Medulla oblongata (tissue), 1 donor: ENCODE measurements around the gene TNPO2.
"Not testable (repeated sequence)": the region's sequence is repeated elsewhere in the genome, so short reads cannot be mapped to it uniquely, and the experiment has no call there.

ENCODE experiments used
- DNase-seq: peaks from one replicate; pipeline ENCODE4 v3.0.0-alpha.2; 2015; ENCODE audit errors: extremely low spot score

TNPO2 gene

DNA sequence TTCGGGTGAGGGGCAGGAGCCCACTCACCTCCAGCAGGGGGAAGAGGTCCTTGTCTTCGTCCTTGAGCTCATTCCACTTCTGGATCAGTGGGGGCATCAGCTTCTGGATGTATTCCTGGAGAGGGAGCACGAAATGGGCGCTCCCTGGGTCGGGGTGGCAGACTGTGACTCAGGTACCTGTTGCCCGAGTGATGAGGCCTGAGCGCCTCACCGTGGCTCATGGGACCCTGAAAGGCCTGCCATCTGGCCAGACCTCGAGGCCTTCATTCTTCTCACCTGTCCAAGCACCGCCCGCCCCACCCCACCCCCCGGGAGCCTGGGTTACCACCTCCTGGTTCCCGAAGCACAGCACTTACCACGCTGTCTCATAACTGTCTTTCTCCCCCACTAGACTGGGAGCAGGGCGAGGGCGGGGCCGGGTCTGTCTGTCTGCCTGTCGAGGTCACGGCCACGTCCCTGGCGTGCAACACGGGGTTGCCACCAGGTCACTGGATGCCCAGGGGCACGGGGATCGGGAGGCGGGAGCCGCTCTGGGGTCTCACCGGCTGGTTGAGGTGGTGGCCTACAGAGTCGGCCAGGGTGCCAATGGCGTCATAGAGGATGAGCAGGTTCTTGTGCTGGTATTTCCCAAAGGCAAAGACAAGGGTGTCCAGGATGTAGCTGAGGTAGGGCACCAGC, 17.9 kb downstream of the TNPO2 start:
- no peak for DNase-seq

DNA sequence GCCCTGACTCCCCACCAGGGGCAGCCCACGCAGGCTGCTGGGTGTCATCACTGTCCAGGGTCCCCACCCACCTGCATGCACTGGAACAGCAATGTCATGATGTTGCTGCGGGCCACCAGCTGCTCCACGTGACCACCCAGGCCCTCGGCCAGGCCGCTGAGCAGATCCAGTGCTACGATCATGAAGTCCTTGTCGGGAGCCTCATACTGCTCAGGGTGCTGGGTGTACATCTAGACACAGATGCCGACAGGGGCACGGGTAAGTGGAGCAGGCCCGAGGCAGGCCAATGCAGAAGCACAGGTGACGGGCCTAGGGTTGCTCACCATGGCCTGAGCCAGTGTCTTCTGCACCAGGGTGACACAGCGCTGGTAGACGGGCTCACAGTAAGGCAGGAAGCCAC, 18.6 kb downstream of the TNPO2 start:
- DNase-seq, result no peak

DNA sequence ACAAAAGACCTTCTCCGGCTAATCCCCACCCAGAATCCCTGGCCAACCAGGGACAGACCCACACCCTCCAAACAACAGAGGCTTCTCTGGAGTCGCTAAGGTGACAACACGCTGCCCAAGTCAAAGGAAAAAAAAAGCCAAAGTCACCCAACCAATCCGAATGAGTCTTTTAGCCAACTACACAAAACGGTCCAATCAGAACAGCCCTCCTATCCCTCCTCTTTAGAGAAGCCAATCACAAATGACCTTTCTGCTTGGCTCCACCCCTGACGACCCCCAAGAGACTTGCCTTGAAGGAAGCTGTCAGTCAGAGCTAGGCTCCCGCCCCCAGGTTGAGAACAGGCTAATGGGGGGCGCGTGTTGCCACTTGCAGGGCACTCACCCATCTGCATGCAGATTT, 20.7 kb downstream of the TNPO2 start:
- no peak for DNase-seq

DNA sequence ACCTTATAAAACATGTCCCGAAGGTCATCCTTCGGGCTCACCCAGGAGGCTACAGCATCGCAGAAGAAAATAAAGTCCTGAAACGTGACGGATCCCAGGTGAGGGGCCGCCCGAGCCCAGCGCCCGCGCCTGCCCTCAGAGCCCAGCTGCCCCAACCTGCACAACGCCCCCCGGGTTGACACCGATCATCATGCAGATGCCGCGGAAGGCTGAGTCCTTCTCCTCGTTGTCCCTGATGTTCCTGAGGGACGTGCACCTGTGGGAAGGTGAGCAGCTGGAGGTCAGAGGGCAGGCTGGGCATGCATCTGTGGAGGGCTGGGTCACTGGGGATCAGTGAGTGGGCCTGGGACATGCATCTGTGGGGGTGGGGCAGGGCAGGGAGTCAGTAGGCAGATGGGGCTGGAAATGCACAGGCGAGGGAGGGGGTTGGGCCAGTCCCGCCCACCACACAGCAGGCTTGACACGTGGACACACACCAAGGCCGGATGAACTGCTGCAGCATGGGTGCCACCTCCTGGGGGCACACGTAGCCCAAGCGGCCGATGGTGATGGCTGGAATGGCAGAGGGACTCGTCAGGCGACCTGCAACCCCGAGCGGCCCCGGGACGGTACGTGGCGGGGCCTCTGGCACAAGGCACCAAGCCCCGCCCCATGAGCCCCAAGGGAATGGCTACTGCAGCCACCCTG, 22.0 kb downstream of the TNPO2 start:
- DNase-seq, result no peak

DNA sequence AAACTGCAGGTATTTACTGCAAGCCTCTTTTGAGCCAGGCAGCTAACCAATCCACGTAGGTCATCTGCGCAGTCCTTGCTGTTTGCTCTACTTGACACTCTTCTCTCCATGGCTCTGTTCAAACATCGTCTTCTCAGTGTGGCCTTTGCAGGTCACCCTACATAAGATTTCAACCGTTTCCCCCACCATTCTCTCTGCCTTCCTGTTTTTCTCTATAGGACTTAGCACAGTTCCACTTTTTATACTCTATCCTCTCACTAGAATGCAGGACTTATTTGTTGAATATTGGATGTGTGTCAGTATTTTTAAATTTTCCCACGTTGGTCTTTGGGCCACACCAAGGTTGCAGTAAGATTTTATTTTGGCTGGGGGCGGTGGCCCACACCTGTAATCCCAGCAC, 25.6 kb downstream of the TNPO2 start:
- no peak for DNase-seq

DNA sequence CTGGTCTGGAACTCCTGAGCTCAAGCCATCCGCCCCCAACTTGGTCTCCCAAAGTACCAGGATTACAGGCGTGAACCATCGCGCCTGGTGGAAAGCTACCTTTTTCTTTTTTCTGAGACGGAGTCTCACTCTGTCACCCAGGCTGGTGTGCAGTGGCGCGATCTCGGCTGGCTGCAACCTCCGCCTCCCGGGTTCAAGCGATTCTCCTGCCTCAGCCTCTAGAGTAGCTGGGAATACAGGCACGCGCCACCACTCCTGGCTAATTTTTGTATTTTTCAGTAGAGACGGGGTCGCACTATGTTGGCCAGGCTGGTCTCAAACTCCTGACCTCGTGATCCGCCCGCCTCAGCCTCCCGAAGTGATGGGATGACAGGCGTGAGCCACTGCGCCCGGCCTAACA, 26.3 kb downstream of the TNPO2 start:
- not testable (repeated sequence) for DNase-seq

DNA sequence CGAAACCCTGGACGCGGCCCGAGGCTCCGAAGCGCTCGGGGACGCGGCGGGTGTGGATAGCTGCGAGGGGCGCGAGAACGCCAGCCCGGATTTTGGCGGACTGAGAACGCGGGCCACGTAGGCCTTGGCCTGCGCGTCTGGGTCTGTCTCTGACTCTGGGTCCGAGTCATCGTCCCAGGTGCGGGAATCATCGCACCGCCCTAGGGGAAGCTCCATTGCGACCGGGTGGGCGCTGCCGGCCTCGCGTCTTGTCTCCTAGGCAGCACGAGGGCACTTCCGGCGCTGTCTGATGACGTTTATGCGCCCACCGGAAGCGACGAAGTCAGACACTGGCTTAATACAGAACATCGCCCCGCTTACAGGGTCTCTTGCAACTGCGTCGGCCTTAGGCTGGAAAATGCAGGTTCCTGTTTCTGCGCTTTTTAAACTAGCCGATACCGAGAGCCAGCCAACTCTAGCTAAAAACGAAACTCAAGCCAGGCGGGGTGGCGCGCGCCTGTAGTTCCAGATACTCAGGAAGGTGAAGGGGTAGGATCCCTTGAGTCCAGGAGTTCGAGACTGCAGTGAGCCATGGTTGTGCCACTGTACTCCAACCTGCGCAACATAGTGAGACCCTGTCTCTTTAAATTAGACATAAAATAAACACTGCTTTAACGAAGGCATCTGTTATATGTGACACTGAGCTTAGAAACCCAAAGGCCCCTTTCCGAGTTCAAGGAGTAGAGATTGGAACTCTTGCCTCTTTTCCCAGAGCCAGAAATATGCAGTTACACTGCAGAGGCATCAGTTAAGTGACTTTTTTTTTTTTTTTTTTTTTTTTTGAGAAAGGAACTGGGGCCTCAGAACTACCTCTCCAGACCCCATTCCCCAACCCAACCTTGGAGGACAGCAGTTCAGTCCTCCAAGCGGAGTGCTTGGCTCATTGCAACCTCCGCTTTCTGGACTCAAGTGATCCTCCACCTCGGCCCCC, 27.1 kb downstream of the TNPO2 start, which contains the start of gene FBXW9:
Gene FBXW9, minus strand, starts transcription at position 266 of the 970 bp plus-strand sequence. Its CDS starts 50 bp downstream, at position 216.
- DNase-seq, result peak; percentile 96

DNA sequence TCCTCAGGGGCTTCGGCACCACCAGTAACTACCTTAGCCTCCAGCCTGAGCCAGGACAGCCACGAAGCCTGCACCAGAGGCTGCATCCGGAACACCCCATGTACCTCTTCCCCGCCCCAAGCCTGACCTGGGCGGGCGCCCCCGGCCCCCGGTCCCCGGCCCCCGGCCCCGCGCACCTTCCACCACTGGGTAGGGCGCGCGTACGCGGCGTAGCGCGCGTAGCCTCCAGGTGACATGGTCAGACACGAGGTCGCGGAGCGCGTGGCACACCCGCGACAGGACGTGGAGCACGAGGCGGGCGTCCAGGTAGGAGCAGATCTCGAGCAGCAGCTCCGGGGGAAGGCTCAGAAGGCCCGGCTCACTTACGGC, 27.8 kb downstream of the TNPO2 start:
- DNase-seq, result no peak

DNA sequence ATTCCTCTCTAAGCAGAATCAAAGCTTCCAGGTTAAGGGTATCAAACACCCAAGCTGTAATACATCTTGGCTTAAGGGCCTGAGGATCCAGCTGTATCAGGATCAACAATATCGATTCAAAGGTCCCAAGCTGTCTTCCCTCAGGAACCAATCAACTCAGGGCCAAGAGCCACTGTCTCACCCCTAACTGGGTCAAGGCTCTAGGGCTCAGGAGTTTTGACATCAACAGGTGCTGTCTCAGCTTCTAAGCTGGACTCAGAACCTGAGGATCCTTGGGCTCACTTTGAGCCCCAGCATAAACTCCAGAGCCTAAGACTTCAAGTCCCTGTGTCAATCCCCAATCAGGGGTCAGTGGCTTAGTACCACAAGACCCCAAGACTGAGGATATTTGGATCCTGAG, 28.2 kb downstream of the TNPO2 start:
- DNase-seq, result no peak

DNA sequence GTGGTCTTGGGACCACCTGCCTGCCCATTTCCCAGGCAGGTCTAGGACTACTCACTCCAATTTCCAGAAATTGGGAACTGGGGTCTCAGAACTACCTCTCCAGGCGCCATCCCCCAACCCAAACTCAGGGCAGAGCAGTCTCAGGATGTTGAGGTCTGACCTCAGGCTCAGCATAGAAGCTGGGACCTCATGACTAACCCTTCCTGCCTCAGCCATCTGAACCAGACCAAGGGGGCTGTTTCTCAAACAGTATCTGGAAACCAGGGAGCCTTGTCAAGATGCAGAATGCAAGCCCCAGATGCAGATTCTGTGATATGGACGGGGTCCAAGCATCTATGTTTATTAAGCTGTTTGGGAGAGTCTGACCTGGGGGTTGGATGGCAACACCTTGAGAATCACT, 28.6 kb downstream of the TNPO2 start:
- no peak for DNase-seq

DNA sequence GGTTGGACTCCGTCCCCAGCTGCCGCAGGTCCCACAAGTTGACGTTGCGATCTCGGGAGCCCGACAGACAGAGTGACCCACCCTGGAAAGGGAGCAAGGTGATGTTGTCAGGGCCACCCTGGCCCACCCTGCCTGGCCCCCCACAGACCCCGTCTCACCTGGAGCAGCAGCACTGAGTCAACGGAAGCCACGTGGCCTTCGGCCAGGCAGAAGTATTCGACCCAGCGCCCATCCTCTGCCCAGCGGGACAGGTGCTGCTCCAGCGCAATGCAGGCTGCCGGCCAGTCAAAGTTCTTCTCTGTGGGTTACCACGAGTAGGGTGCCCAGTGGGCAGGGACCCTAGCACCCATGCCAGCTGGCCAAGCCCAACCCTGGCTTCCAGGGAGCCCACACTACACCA, 29.1 kb downstream of the TNPO2 start:
- DNase-seq, result no peak

DNA sequence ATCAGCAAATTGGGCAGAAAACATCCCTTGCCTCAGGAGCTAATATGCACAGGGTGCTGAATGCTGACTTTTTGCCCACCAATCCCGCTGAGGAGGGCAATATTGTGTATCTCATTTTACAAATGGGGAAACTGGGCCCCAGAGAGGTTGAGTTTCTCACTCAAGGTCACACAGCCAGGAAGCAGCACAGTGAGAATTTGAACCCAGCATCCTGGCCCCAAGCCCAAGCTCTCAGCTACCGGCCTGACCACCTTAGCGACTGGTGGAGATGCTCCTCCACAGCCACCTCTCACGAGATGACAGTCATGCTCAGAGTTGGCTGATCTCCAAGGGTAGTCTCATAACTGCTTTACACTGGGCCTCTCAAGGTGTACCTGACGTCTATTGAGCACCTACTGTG, 30.8 kb downstream of the TNPO2 start:
- DNase-seq, result no peak

DNA sequence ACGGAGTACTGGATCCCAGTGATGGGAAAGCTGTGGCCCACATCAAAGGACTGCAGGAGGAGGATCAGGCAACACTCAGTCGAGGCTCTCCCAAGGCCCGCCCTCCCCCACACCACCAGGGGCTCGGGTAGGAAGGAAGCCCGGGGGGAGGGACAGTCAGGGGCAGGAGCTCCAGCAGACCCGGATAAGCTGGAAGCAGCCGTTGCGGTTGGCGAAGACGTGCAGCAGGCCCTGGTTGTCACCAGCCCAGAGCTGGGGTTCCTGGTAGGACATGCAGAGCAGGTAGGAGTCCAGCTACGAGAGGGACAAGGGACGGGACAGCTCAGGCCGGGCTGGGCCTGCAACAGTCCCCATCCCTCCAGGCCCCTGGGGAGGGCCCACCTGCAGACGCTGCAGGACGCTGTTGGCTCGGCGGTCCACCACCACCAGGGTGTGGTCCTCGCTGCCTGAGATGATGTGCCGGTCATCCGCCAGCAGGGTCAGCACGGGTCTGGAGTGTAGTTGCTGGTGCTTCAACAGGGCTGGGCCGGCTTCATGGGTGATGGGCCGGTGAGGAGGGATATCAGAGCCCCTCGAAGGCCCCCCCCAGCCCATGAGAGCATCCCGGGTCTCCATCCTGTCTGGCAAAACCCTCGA, 34.0 kb downstream of the TNPO2 start:
- DNase-seq, result no peak

DNA sequence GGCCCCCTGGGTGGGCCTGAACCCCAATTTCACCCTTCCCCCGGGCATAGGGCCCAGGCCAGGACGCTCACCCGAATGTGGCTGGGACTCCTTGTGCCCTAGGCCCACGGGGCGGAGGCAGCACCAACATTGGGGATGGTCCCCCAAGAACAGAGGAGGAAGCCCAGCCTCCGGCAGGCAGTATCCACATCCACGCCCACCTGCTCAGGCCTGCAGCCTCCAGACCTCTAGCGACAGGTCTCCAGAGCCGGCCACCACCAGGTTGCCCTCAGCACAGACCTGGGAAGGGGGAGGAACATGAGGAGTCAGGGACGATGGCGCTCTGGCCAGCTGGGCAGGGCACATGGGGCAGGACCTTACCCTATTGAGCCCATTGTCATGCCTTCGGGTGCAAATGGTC, 34.7 kb downstream of the TNPO2 start:
- DNase-seq, result no peak

DNA sequence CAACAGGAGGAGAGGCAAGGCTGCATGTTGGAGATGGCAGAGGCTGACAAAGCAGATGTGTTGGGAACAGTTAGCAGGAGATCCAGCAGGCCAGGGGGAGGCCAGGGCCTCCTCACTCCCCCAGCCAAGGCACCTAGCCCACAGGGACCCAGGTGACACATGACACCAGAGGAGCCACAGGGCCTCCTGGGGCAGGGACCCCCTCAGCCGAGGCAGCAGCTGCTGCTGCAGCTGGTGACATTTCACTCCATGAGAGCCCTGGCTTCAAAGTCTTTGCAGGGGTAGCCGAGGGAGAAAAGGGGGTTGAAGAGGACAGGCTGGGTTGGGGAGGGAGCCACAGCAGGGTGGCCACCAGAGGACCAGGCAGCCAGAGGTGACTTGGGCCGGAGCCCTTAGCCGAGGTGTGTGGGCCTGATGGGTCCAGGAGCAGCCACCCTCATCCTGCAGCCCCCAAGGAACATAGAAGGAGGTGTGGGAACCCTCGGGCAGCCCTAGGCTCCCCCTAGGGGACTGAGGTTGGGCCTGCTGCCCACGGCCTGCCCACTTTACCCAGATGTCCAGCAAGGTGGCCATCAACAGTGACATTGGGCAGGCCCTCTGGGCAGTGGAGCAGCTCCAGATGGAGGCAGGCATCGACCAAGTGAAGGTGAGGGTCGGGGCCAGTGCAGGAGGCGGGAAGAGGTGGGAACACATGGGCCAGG, 36.1 kb downstream of the TNPO2 start, which contains the start of gene GNG14:
Gene GNG14, plus strand, starts transcription at position 503 of the 701 bp plus-strand sequence. Its CDS starts 51 bp downstream, at position 554.
- DNase-seq, result no peak

DNA sequence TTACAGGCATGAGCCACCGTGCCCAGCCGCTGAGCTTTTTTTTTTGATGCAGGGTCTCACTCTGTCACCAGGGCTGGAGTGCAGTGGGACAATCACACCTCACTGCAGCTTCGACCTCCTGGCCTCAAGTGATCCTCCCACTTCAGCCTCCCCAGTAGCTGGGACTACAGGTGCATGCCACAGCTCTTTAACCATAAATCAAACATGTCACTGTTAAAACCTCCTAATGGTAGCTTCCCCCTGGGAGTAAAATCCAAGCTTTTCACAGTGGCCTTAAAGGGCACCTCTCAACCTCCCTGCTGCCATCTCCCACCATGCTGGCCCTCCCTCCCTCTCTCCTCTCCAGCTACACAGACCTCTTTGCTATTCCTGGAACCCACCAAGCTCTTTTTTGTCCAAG, 37.9 kb downstream of the TNPO2 start:
- no peak for DNase-seq

DNA sequence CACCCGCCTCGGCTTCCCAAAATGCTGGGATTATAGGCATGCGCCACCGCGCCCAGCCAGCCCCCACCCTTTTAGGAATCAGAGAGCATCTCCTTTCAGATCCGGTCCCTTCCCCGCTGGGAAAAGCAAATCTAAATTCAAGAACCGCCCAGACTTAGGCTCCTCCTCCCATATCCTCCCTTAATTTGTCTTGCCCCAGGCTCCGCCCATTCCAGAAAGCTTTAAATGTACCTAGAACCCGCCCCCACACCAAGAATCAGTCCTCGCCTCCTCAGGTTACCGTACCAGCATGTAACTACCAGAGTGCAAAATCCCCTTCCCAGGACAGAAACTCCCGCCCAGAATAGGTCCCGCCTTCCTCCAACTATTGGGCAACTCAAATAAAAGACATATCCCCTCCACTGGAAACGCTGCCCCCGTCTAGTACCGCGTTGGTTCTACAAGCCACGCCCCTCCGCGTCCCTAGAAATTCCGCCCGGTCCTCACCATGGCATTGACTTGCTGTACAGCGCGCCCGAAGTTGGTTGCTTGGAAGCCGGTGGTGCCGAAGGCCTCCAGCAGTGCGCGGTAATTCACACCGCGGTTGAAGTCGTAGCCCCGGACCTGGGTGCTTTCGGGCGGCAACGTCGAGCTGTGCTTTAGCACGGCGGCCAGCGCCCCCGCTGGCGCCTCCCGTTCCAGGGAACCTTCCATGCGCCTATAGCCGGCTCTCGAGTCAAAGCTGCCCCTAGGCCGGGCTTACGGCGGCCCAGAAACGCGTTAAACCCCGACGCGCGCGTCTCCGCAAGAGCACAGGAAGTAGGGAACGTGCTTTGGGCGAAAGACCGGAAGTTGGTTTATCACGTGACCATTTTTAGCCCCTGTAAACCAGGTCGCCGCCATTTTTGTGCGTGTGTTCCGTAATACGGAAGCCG, 42.4 kb downstream of the TNPO2 start, which contains the start of gene DHPS:
Gene DHPS, minus strand, starts transcription at position 807 of the 914 bp plus-strand sequence. Its CDS starts 114 bp downstream, at position 693.
- DNase-seq, result peak; percentile 97

DNA sequence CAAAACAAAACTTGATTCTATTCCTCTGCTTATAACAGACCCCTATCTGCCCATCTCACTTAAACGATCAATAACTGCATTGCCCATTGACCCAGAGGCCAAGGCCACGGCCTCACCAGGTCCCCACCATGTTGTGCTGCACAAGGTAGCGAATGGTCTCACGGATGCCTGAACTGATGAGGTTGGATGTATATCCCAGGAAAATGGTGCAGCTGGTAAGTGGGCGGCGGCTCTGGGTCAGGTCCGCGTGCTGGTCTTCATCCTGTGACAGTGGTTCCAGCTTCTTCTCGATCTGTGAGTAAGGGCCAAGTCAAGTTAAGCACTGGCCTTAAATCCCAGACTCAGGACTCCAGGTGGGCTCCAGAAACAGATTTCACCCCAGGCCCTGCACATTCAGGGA, 43.7 kb downstream of the TNPO2 start:
- no peak for DNase-seq

DNA sequence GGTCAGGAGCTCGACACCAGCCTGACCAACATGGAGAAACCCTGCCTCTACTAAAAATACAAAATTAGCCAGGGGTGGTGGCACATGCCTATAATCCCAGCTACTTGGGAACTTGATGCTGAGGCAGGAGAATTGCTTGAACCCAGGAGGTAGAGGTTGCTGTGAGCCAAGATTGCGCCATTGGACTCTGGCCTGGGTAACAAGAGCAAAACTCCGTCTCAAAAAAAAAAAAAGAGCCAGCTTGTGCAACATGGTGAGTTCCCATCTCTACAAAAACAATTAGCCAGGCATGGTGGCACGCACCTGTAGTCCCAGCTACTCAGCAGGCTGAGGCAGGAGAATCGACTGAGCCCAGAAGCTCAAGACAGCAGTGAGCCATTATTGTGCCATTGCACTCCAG, 45.7 kb downstream of the TNPO2 start:
- DNase-seq, result not testable (repeated sequence)

DNA sequence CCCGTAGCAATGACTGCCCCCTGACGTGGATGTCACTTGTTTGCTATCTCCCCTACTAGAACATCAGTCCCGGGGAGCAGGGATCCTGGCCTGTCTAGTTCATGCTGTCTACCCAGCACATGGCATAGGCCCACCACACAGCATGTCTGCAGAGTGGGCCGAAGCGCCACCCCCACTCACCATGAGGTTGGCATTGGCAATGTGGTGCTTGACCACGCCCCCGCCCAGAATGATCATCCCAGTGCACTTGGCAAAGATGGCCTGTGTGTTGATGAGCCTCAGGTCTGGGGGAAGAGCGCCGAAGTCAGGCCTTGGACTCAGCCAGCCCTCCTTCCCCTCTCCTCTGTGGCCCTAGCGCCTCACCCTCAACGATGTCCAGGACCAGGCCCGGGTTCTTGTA, 46.8 kb downstream of the TNPO2 start:
- DNase-seq, result no peak
